HepG2 (cell line): Measurements from ENCODE around the gene IRAK4. TPM values are rescaled to one million over a fixed set of nuclear protein-coding genes. Genes with fewer than 3 reads are reported as not detected.

Source experiments
- ADNP ChIP-seq: sonication (generic); formaldehyde crosslinking; IDR thresholded peaks from 2 replicates; pipeline ENCODE4 v1.4.0; 2020; ENCODE audit warnings: missing genetic modification reagents
- ATF7 ChIP-seq, 2 experiments: fragments of 450-650 bp in 1 of 2; sonication (generic) in 1 of 2; formaldehyde crosslinking in 1 of 2; IDR thresholded peaks; 2 replicates each; pipeline versions ENCODE4 v1.4.0 to v1.6.1; 2016 to 2020; ENCODE audit warnings: antibody characterized with exemption in 1 of 2, mild to moderate bottlenecking in 1 of 2, missing genetic modification reagents in 1 of 2
- ELF1 ChIP-seq: sonication (generic); formaldehyde crosslinking; IDR thresholded peaks from 2 replicates; pipeline ENCODE4 v1.4.0; 2020; ENCODE audit warnings: missing genetic modification reagents
- FOXP1 ChIP-seq, 2 experiments: fragments of 450-650 bp in 1 of 2; IDR thresholded peaks; 2 replicates each; pipeline ENCODE4 v1.6.1; 2017 to 2018; ENCODE audit warnings: antibody characterized with exemption in 1 of 2
- PAWR ChIP-seq: sonication (generic); formaldehyde crosslinking; IDR thresholded peaks from 2 replicates; pipeline ENCODE4 v1.4.0; 2020; ENCODE audit warnings: missing genetic modification reagents, mild to moderate bottlenecking, borderline replicate concordance
- SOX5 ChIP-seq: IDR thresholded peaks from 2 replicates; pipeline ENCODE4 v1.6.1; 2016; ENCODE audit warnings: borderline replicate concordance
- SP1 ChIP-seq, 2 experiments: fragments of 450-650 bp in 1 of 2; sonication (generic) in 1 of 2; formaldehyde crosslinking in 1 of 2; IDR thresholded peaks; 2 replicates each; pipeline versions ENCODE4 v1.4.0 to v1.6.1; 2016 to 2020; ENCODE audit warnings: missing genetic modification reagents in 1 of 2
- TMF1 ChIP-seq: sonication (generic); formaldehyde crosslinking; IDR thresholded peaks from 2 replicates; pipeline ENCODE4 v1.8.1; 2022; ENCODE audit warnings: low read depth, missing genetic modification reagents
- ZNF260 ChIP-seq: sonication (generic); formaldehyde crosslinking; IDR thresholded peaks from 2 replicates; pipeline ENCODE4 v1.4.0; 2020; ENCODE audit warnings: missing genetic modification reagents, low read depth, mild to moderate bottlenecking, borderline replicate concordance
- ZNF296 ChIP-seq: sonication (generic); formaldehyde crosslinking; conservative IDR thresholded peaks from 2 replicates; pipeline ENCODE4 v1.5.0; 2020; ENCODE audit warnings: mild to moderate bottlenecking, missing genetic modification reagents
- ZNF383 ChIP-seq: sonication (generic); formaldehyde crosslinking; IDR thresholded peaks from 2 replicates; pipeline ENCODE4 v1.4.0; 2020; ENCODE audit warnings: missing genetic modification reagents, mild to moderate bottlenecking, borderline replicate concordance
- ZNF615 ChIP-seq: sonication (generic); formaldehyde crosslinking; IDR thresholded peaks from 2 replicates; pipeline ENCODE4 v1.5.0; 2020; ENCODE audit warnings: mild to moderate bottlenecking, missing genetic modification reagents, borderline replicate concordance
- polyA plus RNA-seq, 8 experiments: library from polyadenylated mRNA; depleted of rRNA in 3 of 8; stranded (reverse) in 7 of 8; unstranded in 1 of 8; fragments of >200 nt; fragmentation: Illumina TruSeq in 4 of 8; extraction: Trizol in 4 of 8; gene quantifications; 2 replicates each; pipeline versions ENCODE4 v1.2.1 to v1.2.3, GENCODE V29; 2011 to 2016; ENCODE audit warnings: low read depth in 4 of 8, missing spikeins in 1 of 8, mixed read lengths in 1 of 8; ENCODE audit not compliant: insufficient read depth in 1 of 8
- total RNA-seq, 5 experiments: library from RNA; depleted of rRNA; stranded (reverse); fragments of >200 nt; fragmentation: Illumina TruSeq; extraction: Trizol; gene quantifications; 2 replicates each; pipeline ENCODE4 v1.2.3, GENCODE V29; 2016; ENCODE audit warnings: low read depth in 1 of 5
- TF ChIP-seq, protein P1 (sequence below): IDR thresholded peaks from 2 replicates; pipeline ENCODE4 v1.6.1; 2016; ENCODE audit warnings: mild to moderate bottlenecking
- TF ChIP-seq, protein P2 (sequence below): sonication (generic); formaldehyde crosslinking; IDR thresholded peaks from 2 replicates; pipeline ENCODE4 v1.8.0; 2022; ENCODE audit warnings: low read depth, missing genetic modification reagents
- TF ChIP-seq, protein P3 (sequence below): IDR thresholded peaks from 2 replicates; pipeline ENCODE4 v1.6.1; 2018; ENCODE audit warnings: missing genetic modification reagents, mild to moderate bottlenecking, missing compliant biosample characterization
- TF ChIP-seq, protein P4 (sequence below): sonication (generic); formaldehyde crosslinking; IDR thresholded peaks from 2 replicates; pipeline ENCODE4 v1.4.0; 2020; ENCODE audit warnings: missing genetic modification reagents, mild to moderate bottlenecking, borderline replicate concordance
- TF ChIP-seq, protein P5 (sequence below): IDR thresholded peaks from 2 replicates; pipeline ENCODE4 v1.6.1; 2016; ENCODE audit warnings: mild to moderate bottlenecking, missing biosample characterization, missing genetic modification reagents
- TF ChIP-seq, protein P6 (sequence below): sonication (generic); formaldehyde crosslinking; IDR thresholded peaks from 2 replicates; pipeline ENCODE4 v1.4.0; 2020; ENCODE audit warnings: missing genetic modification reagents

The IRAK4 gene
- total and polyA plus RNA-seq, 2 of the 13 experiments (the other 11 are each of a cell fraction or from before 2014, with no cell fraction given) = 6.6 to 7.1 TPM

DNA sequence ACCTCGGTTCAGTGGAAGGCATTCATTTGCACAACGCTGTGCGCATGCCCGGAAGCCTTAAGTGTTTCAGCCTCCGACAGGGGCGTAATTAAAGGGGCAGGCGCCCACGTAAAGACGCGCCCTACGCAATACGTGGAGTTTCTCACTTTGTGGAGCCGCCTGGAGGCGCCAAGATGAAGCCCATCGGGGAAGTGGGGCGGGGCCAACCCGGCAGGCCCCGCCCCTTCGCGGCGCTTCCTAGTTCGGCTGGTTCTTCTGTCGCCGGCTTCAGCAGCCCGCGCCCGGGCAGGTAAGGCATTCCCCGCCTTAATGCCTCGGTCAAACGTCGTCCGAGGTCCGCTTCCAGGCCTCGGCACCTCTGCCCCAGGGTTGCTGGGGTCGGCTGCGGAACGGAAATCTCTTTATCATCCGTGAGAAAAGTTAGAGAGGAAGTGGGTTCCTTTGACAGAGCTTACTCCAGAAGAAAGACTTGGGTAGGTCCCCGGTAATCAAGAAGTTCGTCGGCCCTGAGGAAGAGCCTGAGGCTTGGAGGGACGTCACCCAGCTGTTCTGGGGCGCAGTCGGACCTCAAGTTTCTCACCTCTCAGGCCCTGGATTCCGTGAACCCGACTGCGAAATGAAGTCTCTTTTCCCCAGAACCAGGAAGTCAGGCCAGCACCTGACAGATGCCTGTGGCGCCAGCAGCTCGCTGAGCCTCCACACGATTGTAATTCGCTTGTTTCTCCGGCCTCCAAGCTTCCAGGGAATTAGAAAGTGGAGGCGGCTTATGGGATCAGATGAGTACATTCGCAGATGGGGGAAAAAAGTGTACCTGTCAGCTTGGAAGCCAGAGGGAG, at the start of gene IRAK4, which contains the start of gene PUS7L (continued):
- TF ChIP-seq, protein P1, sequence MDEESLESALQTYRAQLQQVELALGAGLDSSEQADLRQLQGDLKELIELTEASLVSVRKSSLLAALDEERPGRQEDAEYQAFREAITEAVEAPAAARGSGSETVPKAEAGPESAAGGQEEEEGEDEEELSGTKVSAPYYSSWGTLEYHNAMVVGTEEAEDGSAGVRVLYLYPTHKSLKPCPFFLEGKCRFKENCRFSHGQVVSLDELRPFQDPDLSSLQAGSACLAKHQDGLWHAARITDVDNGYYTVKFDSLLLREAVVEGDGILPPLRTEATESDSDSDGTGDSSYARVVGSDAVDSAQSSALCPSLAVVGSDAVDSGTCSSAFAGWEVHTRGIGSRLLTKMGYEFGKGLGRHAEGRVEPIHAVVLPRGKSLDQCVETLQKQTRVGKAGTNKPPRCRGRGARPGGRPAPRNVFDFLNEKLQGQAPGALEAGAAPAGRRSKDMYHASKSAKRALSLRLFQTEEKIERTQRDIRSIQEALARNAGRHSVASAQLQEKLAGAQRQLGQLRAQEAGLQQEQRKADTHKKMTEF (CRISPR knock-in tag) = 0 out of 2 replicates have a peak, but pooled peaks have one; percentile 51
- TF ChIP-seq FOXP1 (IDR thresholded peaks at IDR 0.05) = no peak
- TF ChIP-seq FOXP1 (CRISPR knock-in tag; IDR thresholded peaks at IDR 0.05) = no peak
- no peak for TF ChIP-seq PAWR (CRISPR knock-in tag)
- TF ChIP-seq ZNF260 (CRISPR knock-in tag) = no peak
- TF ChIP-seq ATF7 (IDR thresholded peaks at IDR 0.05) = 0 out of 2 replicates have a peak, but pooled peaks have one; percentile 8
- peak; percentile 37; the same call in 1 of the 2 replicates for TF ChIP-seq ATF7 (CRISPR knock-in tag; IDR thresholded peaks at IDR 0.05)
- TF ChIP-seq, protein P2, sequence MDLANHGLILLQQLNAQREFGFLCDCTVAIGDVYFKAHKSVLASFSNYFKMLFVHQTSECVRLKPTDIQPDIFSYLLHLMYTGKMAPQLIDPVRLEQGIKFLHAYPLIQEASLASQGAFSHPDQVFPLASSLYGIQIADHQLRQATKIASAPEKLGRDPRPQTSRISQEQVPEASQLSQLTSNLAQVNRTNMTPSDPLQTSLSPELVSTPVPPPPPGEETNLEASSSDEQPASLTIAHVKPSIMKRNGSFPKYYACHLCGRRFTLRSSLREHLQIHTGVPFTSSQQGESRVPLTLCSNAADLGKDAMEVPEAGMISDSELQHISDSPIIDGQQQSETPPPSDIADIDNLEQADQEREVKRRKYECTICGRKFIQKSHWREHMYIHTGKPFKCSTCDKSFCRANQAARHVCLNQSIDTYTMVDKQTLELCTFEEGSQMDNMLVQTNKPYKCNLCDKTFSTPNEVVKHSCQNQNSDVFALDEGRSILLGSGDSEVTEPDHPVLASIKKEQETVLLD (CRISPR knock-in tag) = no peak
- TF ChIP-seq, protein P3, sequence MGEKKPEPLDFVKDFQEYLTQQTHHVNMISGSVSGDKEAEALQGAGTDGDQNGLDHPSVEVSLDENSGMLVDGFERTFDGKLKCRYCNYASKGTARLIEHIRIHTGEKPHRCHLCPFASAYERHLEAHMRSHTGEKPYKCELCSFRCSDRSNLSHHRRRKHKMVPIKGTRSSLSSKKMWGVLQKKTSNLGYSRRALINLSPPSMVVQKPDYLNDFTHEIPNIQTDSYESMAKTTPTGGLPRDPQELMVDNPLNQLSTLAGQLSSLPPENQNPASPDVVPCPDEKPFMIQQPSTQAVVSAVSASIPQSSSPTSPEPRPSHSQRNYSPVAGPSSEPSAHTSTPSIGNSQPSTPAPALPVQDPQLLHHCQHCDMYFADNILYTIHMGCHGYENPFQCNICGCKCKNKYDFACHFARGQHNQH (CRISPR knock-in tag) = peak; percentile 42; the same call in 1 of the 2 replicates
- no peak for TF ChIP-seq SP1 (IDR thresholded peaks at IDR 0.05)
- TF ChIP-seq SP1 (CRISPR knock-in tag; IDR thresholded peaks at IDR 0.05) = peak; percentile 72
- TF ChIP-seq SOX5 (CRISPR knock-in tag) = no peak
- no peak for TF ChIP-seq ADNP
- TF ChIP-seq, protein P4, sequence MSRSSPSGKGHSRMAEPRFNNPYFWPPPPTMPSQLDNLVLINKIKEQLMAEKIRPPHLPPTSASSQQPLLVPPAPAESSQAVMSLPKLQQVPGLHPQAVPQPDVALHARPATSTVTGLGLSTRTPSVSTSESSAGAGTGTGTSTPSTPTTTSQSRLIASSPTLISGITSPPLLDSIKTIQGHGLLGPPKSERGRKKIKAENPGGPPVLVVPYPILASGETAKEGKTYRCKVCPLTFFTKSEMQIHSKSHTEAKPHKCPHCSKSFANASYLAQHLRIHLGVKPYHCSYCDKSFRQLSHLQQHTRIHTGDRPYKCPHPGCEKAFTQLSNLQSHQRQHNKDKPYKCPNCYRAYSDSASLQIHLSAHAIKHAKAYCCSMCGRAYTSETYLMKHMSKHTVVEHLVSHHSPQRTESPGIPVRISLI = no peak
- TF ChIP-seq ELF1 (CRISPR knock-in tag) = peak; percentile 79
- TF ChIP-seq, protein P5, sequence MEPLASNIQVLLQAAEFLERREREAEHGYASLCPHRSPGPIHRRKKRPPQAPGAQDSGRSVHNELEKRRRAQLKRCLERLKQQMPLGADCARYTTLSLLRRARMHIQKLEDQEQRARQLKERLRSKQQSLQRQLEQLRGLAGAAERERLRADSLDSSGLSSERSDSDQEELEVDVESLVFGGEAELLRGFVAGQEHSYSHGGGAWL (CRISPR knock-in tag) = no peak
- TF ChIP-seq TMF1 = no peak
- no peak for TF ChIP-seq ZNF615 (CRISPR knock-in tag)
- no peak for TF ChIP-seq ZNF383 (CRISPR knock-in tag)
- TF ChIP-seq, protein P6, sequence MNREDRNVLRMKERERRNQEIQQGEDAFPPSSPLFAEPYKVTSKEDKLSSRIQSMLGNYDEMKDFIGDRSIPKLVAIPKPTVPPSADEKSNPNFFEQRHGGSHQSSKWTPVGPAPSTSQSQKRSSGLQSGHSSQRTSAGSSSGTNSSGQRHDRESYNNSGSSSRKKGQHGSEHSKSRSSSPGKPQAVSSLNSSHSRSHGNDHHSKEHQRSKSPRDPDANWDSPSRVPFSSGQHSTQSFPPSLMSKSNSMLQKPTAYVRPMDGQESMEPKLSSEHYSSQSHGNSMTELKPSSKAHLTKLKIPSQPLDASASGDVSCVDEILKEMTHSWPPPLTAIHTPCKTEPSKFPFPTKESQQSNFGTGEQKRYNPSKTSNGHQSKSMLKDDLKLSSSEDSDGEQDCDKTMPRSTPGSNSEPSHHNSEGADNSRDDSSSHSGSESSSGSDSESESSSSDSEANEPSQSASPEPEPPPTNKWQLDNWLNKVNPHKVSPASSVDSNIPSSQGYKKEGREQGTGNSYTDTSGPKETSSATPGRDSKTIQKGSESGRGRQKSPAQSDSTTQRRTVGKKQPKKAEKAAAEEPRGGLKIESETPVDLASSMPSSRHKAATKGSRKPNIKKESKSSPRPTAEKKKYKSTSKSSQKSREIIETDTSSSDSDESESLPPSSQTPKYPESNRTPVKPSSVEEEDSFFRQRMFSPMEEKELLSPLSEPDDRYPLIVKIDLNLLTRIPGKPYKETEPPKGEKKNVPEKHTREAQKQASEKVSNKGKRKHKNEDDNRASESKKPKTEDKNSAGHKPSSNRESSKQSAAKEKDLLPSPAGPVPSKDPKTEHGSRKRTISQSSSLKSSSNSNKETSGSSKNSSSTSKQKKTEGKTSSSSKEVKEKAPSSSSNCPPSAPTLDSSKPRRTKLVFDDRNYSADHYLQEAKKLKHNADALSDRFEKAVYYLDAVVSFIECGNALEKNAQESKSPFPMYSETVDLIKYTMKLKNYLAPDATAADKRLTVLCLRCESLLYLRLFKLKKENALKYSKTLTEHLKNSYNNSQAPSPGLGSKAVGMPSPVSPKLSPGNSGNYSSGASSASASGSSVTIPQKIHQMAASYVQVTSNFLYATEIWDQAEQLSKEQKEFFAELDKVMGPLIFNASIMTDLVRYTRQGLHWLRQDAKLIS (CRISPR knock-in tag) = no peak
- no peak for TF ChIP-seq ZNF296 (CRISPR knock-in tag)
